GM19463 (cell line): ENCODE measurements around the gene SYCP2L.
"Not testable (repeated sequence)": the region's sequence is repeated elsewhere in the genome, so short reads cannot be mapped to it uniquely, and the experiment has no call there.

Experiments
- ATAC-seq: cut with Tn5 transposase; IDR thresholded peaks from one replicate; pipeline ENCODE4 v1.9.1; 2021; ENCODE audit warnings: mild to moderate bottlenecking, moderate library complexity; ENCODE audit not compliant: unreplicated experiment

Gene SYCP2L

GRCh38 chr6:10951675-10952282, 64.9 kb downstream of the SYCP2L start:
- ATAC-seq, result no peak

GRCh38 chr6:10954590-10955010, 67.7 kb downstream of the SYCP2L start:
- ATAC-seq, result peak; percentile 94

GRCh38 chr6:10956776-10957175, 69.9 kb downstream of the SYCP2L start:
- ATAC-seq, result no peak

- ATAC-seq, result no peak
Observed at GRCh38 chr6:10957414-10957886, 70.6 kb downstream of the SYCP2L start.

- ATAC-seq, result no peak
Observed at GRCh38 chr6:10960171-10960570, 73.3 kb downstream of the SYCP2L start.

- ATAC-seq, result no peak
Observed at GRCh38 chr6:10961837-10962236, 75.0 kb downstream of the SYCP2L start.

- peak; percentile 61 for ATAC-seq
Observed at GRCh38 chr6:10962673-10963072, 75.8 kb downstream of the SYCP2L start.

- no peak for ATAC-seq
Observed at GRCh38 chr6:10963113-10963512, 76.3 kb downstream of the SYCP2L start.

GRCh38 chr6:10964684-10965083, 77.8 kb downstream of the SYCP2L start:
- ATAC-seq, result peak; percentile 84

- ATAC-seq, result no peak
Observed at GRCh38 chr6:10968776-10969175, 81.9 kb downstream of the SYCP2L start.

GRCh38 chr6:10970731-10971130, 83.9 kb downstream of the SYCP2L start:
- ATAC-seq, result no peak

GRCh38 chr6:10972196-10972595, 85.3 kb downstream of the SYCP2L start:
- ATAC-seq, result no peak

- no peak for ATAC-seq
Observed at GRCh38 chr6:10976571-10976970, 89.7 kb downstream of the SYCP2L start.

- no peak for ATAC-seq
Observed at GRCh38 chr6:10977231-10977968, 90.5 kb downstream of the SYCP2L start.

GRCh38 chr6:10979603-10980002, 92.8 kb downstream of the SYCP2L start:
- ATAC-seq, result no peak

- ATAC-seq, result no peak
Observed at GRCh38 chr6:10981409-10981808, 94.6 kb downstream of the SYCP2L start.

- ATAC-seq, result not testable (repeated sequence)
Observed at GRCh38 chr6:10984959-10985358, 98.1 kb downstream of the SYCP2L start.

- no peak for ATAC-seq
Observed at GRCh38 chr6:10989587-10989986, 102.7 kb downstream of the SYCP2L start.

GRCh38 chr6:10991115-10991514, 104.3 kb downstream of the SYCP2L start:
- ATAC-seq, result no peak

- ATAC-seq, result no peak
Observed at GRCh38 chr6:10993896-10994295, 107.0 kb downstream of the SYCP2L start.

- ATAC-seq, result no peak
Observed at GRCh38 chr6:10995114-10995707, 108.4 kb downstream of the SYCP2L start.

- no peak for ATAC-seq
Observed at GRCh38 chr6:10999994-11000393, 113.1 kb downstream of the SYCP2L start.
